A549 treated with AZD9567 at 1 μM for 4 hours (cell line): ENCODE data around the gene FCRL4. TPM values are rescaled to one million over a fixed set of nuclear protein-coding genes. Genes with fewer than 3 reads are reported as not detected.

Experiments used
- total RNA-seq: library from RNA; stranded (reverse); fragments of 200-300 nt; extraction: Qiagen RNA extraction; gene quantifications from 5 replicates; pipeline ENCODE4 v1.2.3, GENCODE V29; 2022; ENCODE audit not compliant: insufficient read depth

The FCRL4 gene
- not detected in 5 replicates for total RNA-seq

GRCh38 chr1:157597959-157598667 lies at the start of gene FCRL4:
TSS of gene FCRL4 (minus strand) at chr1:157598085. CDS start at chr1:157597944, 141 bp downstream.

GRCh38 chr1:157551694-157552693 lies 45.9 kb downstream of the FCRL4 start, which contains the start of gene FCRL5:
TSS of gene FCRL5 (minus strand) at chr1:157552515. CDS start at chr1:157552362, 153 bp downstream.

Other genes starting within 250 kb of the FCRL4 start
- not detected in 5 replicates for gene FCRL5, start 45.6 kb downstream of the FCRL4 start, total RNA-seq
- gene FCRL3, start 102.7 kb upstream of the FCRL4 start, total RNA-seq = not detected in 5 replicates
- gene FCRL2, start 179.0 kb upstream of the FCRL4 start, total RNA-seq = not detected in 5 replicates
- not detected in 5 replicates for gene FCRL1, start 222.0 kb upstream of the FCRL4 start, total RNA-seq
- gene CD5L, start 243.7 kb upstream of the FCRL4 start, total RNA-seq = not detected in 5 replicates